HepG2 (cell line): ENCODE results near the gene ZBTB32. TPM values are rescaled to one million over a fixed set of nuclear protein-coding genes. Genes with fewer than 3 reads are reported as not detected.

Source experiments
- ATAC-seq: fragments of 200-7000 bp; cut with Tn5 transposase; 3 replicates; pipeline ENCODE4 v1.9.1; 2020; ENCODE audit warnings: mild to moderate bottlenecking, moderate library complexity
- BruUV-seq: library from RNA; stranded (reverse); fragments of 400-500 nt; replicated peaks from 2 replicates; lab custom pipeline; 2021; lab: Mats Ljungman, UMichigan
- CTCF ChIA-PET: fragments of 300-600 bp; formaldehyde crosslinking; extraction: SDS; loops from one replicate; lab custom pipeline; 2021; ENCODE audit warnings: low total read pairs, inconsistent platforms, low intra/inter-chr PET ratio; lab: Yijun Ruan, JAX
- POLR2A ChIA-PET: fragments of 350-600 bp; sonication (Branson Sonifier 250); formaldehyde crosslinking; loops from one replicate; lab custom pipeline; 2020; ENCODE audit warnings: antibody characterized with exemption, inconsistent platforms; lab: Yijun Ruan, JAX
- DNase-seq: peaks from one replicate; pipeline ENCODE4 v3.0.0-alpha.2; 2015; ENCODE audit warnings: low spot score
- FAIRE-seq: peaks from 3 replicates; lab custom pipeline; 2011; peaks lifted over from hg19 to GRCh38; lab: Jason Lieb, UNC
- H2AFZ ChIP-seq: one replicate; pipeline ENCODE4 v1.6.1; 2011; ENCODE audit warnings: low read length, inconsistent platforms
- H3K27ac ChIP-seq: fragments of 300-600 bp; 3 replicates; pipeline ENCODE4 v1.8.0; 2011; ENCODE audit warnings: mixed run types, mild to moderate bottlenecking, mixed read lengths, low read length, inconsistent platforms; ENCODE audit not compliant: insufficient read depth; ENCODE audit errors: extremely low read length
- H3K27me3 ChIP-seq, 2 experiments: fragments of 200-600 bp in 1 of 2; 2 replicates in 1 of 2; 3 replicates in 1 of 2; pipeline versions ENCODE4 v1.6.0 to v1.8.0; 2011; ENCODE audit warnings: low read length in 2 of 2, mild to moderate bottlenecking in 2 of 2, moderate library complexity in 2 of 2, inconsistent platforms in 1 of 2; ENCODE audit not compliant: insufficient read depth in 2 of 2, control insufficient read depth in 1 of 2
- H3K36me3 ChIP-seq, 2 experiments: fragments of 200-600 bp in 1 of 2; replicated peaks in 1 of 2; 2 replicates in 1 of 2; 3 replicates in 1 of 2; pipeline versions ENCODE4 v1.5.1 to v1.8.0; 2011; ENCODE audit warnings: low read length in 2 of 2, inconsistent platforms in 1 of 2; ENCODE audit not compliant: insufficient read depth in 2 of 2, control insufficient read depth in 1 of 2
- H3K4me1 ChIP-seq: 2 replicates; pipeline ENCODE4 v1.5.1; 2012; ENCODE audit warnings: low read length, inconsistent platforms; ENCODE audit not compliant: insufficient read depth
- H3K4me2 ChIP-seq: 2 replicates; pipeline ENCODE4 v1.6.0; 2011; ENCODE audit warnings: low read depth, low read length, inconsistent platforms
- H3K4me3 ChIP-seq, 3 experiments: fragments of 200-600 bp in 1 of 3; sonication (generic), shearing (Covaris generic) in 1 of 3; replicated peaks in 1 of 3; 2 replicates each; pipeline ENCODE4 v1.5.1; 2011 to 2016; ENCODE audit warnings: low read length in 3 of 3, inconsistent platforms in 2 of 3, low read depth in 2 of 3, mild to moderate bottlenecking in 2 of 3, control low read depth in 1 of 3, mixed read lengths in 1 of 3; ENCODE audit not compliant: insufficient read depth in 1 of 3
- H3K79me2 ChIP-seq: one replicate; pipeline ENCODE4 v1.6.1; 2011; ENCODE audit warnings: low read length, inconsistent platforms; ENCODE audit not compliant: insufficient read depth
- H3K9ac ChIP-seq: 2 replicates; pipeline ENCODE4 v1.6.0; 2011; ENCODE audit warnings: mild to moderate bottlenecking, low read depth, low read length, inconsistent platforms; ENCODE audit not compliant: insufficient read depth
- H3K9me3 ChIP-seq: 2 replicates; pipeline ENCODE4 v1.5.1; 2012; ENCODE audit warnings: mild to moderate bottlenecking, low read length
- H4K20me1 ChIP-seq: 2 replicates; pipeline ENCODE4 v1.6.0; 2011; ENCODE audit warnings: inconsistent platforms, mild to moderate bottlenecking, low read length, moderate library complexity; ENCODE audit not compliant: insufficient read depth
- AGO2 ChIP-seq: fragments of 200-400 bp; formaldehyde crosslinking; optimal IDR thresholded peaks from 2 replicates; pipeline ENCODE3; 2017; ENCODE audit warnings: mild to moderate bottlenecking, low read depth, low read length, moderate library complexity
- ERF ChIP-seq: IDR thresholded peaks from 2 replicates; pipeline ENCODE4 v1.6.1; 2018; ENCODE audit warnings: missing biosample characterization, missing genetic modification reagents
- HMG20A ChIP-seq: IDR thresholded peaks from 2 replicates; pipeline ENCODE4 v1.6.1; 2016; ENCODE audit warnings: borderline replicate concordance
- HOXA7 ChIP-seq: sonication (generic); formaldehyde crosslinking; IDR thresholded peaks from 2 replicates; pipeline ENCODE4 v1.8.1; 2022; ENCODE audit warnings: mild to moderate bottlenecking, missing genetic modification reagents, moderate library complexity
- MEF2D ChIP-seq: sonication (generic); formaldehyde crosslinking; IDR thresholded peaks from 2 replicates; pipeline ENCODE4 v1.5.1; 2020; ENCODE audit warnings: mild to moderate bottlenecking, missing genetic modification reagents
- TCF12 ChIP-seq, 2 experiments: fragments of 450-650 bp in 1 of 2; sonication (generic) in 1 of 2; formaldehyde crosslinking in 1 of 2; IDR thresholded peaks; 2 replicates each; pipeline versions ENCODE4 v1.6.1 to v1.8.0; 2017 to 2022; ENCODE audit warnings: antibody characterized with exemption in 1 of 2, mild to moderate bottlenecking in 1 of 2, missing genetic modification reagents in 1 of 2, moderate library complexity in 1 of 2
- ZNF652 ChIP-seq: IDR thresholded peaks from 2 replicates; pipeline ENCODE4 v1.6.1; 2016; ENCODE audit warnings: low read depth, borderline replicate concordance
- ZSCAN20 ChIP-seq: sonication (generic); formaldehyde crosslinking; IDR thresholded peaks from 2 replicates; pipeline ENCODE4 v1.4.0; 2020; ENCODE audit warnings: missing genetic modification reagents, mild to moderate bottlenecking, borderline replicate concordance
- WGBS: methylation state at CpG from one replicate; pipeline ENCODE4 v1.1.6; 2017; ENCODE audit warnings: low lambda C conversion rate; 5-methylcytosine and 5-hydroxymethylcytosine counted together
- in situ Hi-C: cut with HindIII; loops from 2 replicates; pipeline ENCODE4 v1.10.0; 2017; ENCODE audit warnings: low pct_unique_long_range_greater_than_20kb; ENCODE audit not compliant: extremely low pct_ligation_motif_present
- intact Hi-C: fragments of 100-400 bp; cut with micrococcal nuclease; formaldehyde crosslinking; loops from one replicate; pipeline ENCODE4 v1.10.0; 2022; ENCODE audit not compliant: unreplicated experiment
- polyA plus RNA-seq, 8 experiments: library from polyadenylated mRNA; depleted of rRNA in 3 of 8; stranded (reverse) in 7 of 8; unstranded in 1 of 8; fragments of >200 nt; fragmentation: Illumina TruSeq in 4 of 8; extraction: Trizol in 4 of 8; gene quantifications; 2 replicates each; pipeline versions ENCODE4 v1.2.1 to v1.2.3, GENCODE V29; 2011 to 2016; ENCODE audit warnings: low read depth in 4 of 8, missing spikeins in 1 of 8, mixed read lengths in 1 of 8; ENCODE audit not compliant: insufficient read depth in 1 of 8
- total RNA-seq, 5 experiments: library from RNA; depleted of rRNA; stranded (reverse); fragments of >200 nt; fragmentation: Illumina TruSeq; extraction: Trizol; gene quantifications; 2 replicates each; pipeline ENCODE4 v1.2.3, GENCODE V29; 2016; ENCODE audit warnings: low read depth in 1 of 5
- TF ChIP-seq, protein P1 (sequence below), 2 experiments: sonication (generic) in 1 of 2; formaldehyde crosslinking in 1 of 2; IDR thresholded peaks; 2 replicates each; pipeline versions ENCODE4 v1.6.1 to v1.9.0; 2014 to 2022; ENCODE audit warnings: antibody characterized with exemption in 1 of 2, borderline replicate concordance in 1 of 2, inconsistent platforms in 1 of 2, low read depth in 1 of 2, missing genetic modification reagents in 1 of 2
- TF ChIP-seq, protein P2 (sequence below): sonication (generic); formaldehyde crosslinking; conservative IDR thresholded peaks from 2 replicates; pipeline ENCODE4 v1.4.0; 2020; ENCODE audit warnings: missing genetic modification reagents

The ZBTB32 gene
- total and polyA plus RNA-seq, 2 of the 13 experiments (the other 11 are each of a cell fraction or from before 2014, with no cell fraction given): not detected

DNA sequence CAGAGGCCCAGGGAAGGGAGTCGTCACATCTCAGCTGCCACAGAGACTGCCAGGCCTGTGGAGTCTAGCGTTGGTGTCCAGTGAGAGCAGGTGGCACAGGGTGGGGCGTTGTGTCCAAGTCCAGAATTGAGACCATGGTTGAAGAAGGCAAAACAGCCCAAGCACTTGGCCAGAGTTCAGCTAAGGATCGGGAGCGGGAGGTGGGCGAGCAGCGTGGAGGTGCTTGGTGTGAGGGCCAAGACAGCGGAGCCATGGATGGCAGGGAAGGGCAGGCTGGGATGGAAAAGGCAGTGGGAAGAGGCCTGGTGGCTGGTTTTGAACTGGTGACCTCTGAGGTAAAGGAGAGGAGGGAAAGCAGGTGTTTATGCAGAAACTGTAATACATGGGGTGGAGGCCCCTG is 29.9 kb downstream of the ZBTB32 start:
- POLR2A ChIA-PET: interaction anchor here (1.2 kb wide), 1 partner anchor 57 kb away, joined by 3 read pairs; no protein-coding TSS in a partner anchor
- no peaks in the 10 kb centered on the region for H4K20me1 ChIP-seq
- no peak overlapping the region for H3K9ac ChIP-seq
- ATAC-seq (no peak), FAIRE-seq (no peak), DNase-seq (no peak)
- H3K36me3 ChIP-seq: peaks cover 37 to 91% of the 10 kb centered on the region in 2 experiments; a peak in 4 of 5 replicates
- no peak overlapping the region for H2AFZ ChIP-seq
- CTCF ChIA-PET: no interaction called here
- H3K4me1 ChIP-seq: peaks cover 2% of the 10 kb centered on the region; the same call in 1 of the 2 replicates
- H3K27ac ChIP-seq: no peak overlapping the region
- WGBS: 97% methylated on average over 8 of the region's 8 CpGs
- H3K4me2 ChIP-seq: no peak overlapping the region
- BruUV-seq: no TSS peak
- in situ Hi-C loops: no loop called here
- no peak overlapping the region for H3K4me3 ChIP-seq
- TF ChIP-seq HOXA7 (no peak), AGO2 (peak; percentile 25), ZNF652 (no peak)
- no peaks in the 10 kb centered on the region for H3K9me3 ChIP-seq
- no peaks in the 10 kb centered on the region for H3K27me3 ChIP-seq
- intact Hi-C loops: no loop called here
- no peaks in the 10 kb centered on the region for H3K79me2 ChIP-seq

DNA sequence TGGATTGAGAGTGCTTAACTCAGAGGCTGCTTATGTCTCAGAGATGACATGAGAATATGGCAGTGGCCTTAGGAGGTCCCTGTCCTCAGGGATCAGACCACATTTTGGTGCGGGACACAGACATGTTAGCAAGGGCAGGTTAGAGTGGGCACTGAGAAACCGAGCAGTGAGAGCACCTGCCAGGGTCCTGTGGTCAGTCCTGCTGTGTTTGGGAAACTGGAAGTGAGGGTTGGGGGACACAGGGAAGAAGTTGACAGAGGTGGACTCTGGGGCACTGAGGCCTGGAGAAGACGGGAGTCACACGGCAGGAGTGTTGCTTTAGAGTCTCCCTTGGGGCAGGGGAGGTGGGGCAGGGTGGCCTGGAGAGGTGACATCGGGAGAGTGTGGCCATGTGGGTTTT is 30.5 kb downstream of the ZBTB32 start:
- H3K27ac ChIP-seq: no peak overlapping the region
- in situ Hi-C loops (no loop called here), intact Hi-C loops (no loop called here)
- H3K9me3 ChIP-seq: no peaks in the 10 kb centered on the region
- 96% methylated on average over 4 of the region's 5 CpGs for WGBS
- no peak overlapping the region for H2AFZ ChIP-seq
- DNase-seq: no peak
- no peak overlapping the region for H3K9ac ChIP-seq
- H4K20me1 ChIP-seq: no peaks in the 10 kb centered on the region
- H3K4me2 ChIP-seq: no peak overlapping the region
- peaks cover 32 to 85% of the 10 kb centered on the region in 2 experiments; a peak in 4 of 5 replicates for H3K36me3 ChIP-seq
- H3K4me1 ChIP-seq: peaks cover 8% of the 10 kb centered on the region
- no peak overlapping the region for H3K4me3 ChIP-seq
- ChIA-PET CTCF (no interaction called here), POLR2A (interaction anchor here (1.2 kb wide), 1 partner anchor 57 kb away, joined by 3 read pairs; no protein-coding TSS in a partner anchor)
- FAIRE-seq: no peak
- no peaks in the 10 kb centered on the region for H3K27me3 ChIP-seq
- BruUV-seq: no TSS peak
- ATAC-seq: no peak
- no peaks in the 10 kb centered on the region for H3K79me2 ChIP-seq
- TF ChIP-seq ZSCAN20 (CRISPR knock-in tag) (no peak), MEF2D (no peak), HMG20A (no peak), ERF (CRISPR knock-in tag) (no peak), TCF12 (IDR thresholded peaks at IDR 0.05) (no peak), TCF12 (CRISPR knock-in tag; IDR thresholded peaks at IDR 0.05) (no peak)
- TF ChIP-seq, protein P1, sequence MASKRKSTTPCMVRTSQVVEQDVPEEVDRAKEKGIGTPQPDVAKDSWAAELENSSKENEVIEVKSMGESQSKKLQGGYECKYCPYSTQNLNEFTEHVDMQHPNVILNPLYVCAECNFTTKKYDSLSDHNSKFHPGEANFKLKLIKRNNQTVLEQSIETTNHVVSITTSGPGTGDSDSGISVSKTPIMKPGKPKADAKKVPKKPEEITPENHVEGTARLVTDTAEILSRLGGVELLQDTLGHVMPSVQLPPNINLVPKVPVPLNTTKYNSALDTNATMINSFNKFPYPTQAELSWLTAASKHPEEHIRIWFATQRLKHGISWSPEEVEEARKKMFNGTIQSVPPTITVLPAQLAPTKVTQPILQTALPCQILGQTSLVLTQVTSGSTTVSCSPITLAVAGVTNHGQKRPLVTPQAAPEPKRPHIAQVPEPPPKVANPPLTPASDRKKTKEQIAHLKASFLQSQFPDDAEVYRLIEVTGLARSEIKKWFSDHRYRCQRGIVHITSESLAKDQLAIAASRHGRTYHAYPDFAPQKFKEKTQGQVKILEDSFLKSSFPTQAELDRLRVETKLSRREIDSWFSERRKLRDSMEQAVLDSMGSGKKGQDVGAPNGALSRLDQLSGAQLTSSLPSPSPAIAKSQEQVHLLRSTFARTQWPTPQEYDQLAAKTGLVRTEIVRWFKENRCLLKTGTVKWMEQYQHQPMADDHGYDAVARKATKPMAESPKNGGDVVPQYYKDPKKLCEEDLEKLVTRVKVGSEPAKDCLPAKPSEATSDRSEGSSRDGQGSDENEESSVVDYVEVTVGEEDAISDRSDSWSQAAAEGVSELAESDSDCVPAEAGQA (IDR thresholded peaks at IDR 0.05; ENCODE audit: low read depth): no peak
- TF ChIP-seq, protein P1 (CRISPR knock-in tag; IDR thresholded peaks at IDR 0.05; ENCODE audit: borderline replicate concordance): no peak
- TF ChIP-seq, protein P2, sequence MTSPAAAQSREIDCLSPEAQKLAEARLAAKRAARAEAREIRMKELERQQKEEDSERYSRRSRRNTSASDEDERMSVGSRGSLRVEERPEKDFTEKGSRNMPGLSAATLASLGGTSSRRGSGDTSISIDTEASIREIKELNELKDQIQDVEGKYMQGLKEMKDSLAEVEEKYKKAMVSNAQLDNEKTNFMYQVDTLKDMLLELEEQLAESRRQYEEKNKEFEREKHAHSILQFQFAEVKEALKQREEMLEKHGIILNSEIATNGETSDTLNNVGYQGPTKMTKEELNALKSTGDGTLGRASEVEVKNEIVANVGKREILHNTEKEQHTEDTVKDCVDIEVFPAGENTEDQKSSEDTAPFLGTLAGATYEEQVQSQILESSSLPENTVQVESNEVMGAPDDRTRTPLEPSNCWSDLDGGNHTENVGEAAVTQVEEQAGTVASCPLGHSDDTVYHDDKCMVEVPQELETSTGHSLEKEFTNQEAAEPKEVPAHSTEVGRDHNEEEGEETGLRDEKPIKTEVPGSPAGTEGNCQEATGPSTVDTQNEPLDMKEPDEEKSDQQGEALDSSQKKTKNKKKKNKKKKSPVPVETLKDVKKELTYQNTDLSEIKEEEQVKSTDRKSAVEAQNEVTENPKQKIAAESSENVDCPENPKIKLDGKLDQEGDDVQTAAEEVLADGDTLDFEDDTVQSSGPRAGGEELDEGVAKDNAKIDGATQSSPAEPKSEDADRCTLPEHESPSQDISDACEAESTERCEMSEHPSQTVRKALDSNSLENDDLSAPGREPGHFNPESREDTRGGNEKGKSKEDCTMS (CRISPR knock-in tag): no peak
